Measurements from ENCODE around the gene C1orf74. TPM values are rescaled to one million over a fixed set of nuclear protein-coding genes. Genes with fewer than 3 reads are reported as not detected.

The C1orf74 gene
- polyA plus RNA-seq, 2 of the 4 experiments (the other 2 are of a cell fraction): 2.4 to 3.3 TPM

GRCh38 chr1:209766051-209766450, 18.3 kb downstream of the C1orf74 start:
- DNase-seq (ENCODE audit: low read depth in 1 of 2, low spot score in 1 of 2) (no peak), ATAC-seq (no peak), FAIRE-seq (no peak)
- Histone ChIP-seq H3K4me1 (no peaks in the 10 kb centered on the region), H3K4me2 (no peak overlapping the region), H3K4me3 (no peak overlapping the region), H3K27ac (no peak overlapping the region), H3K9me3 (no peaks in the 10 kb centered on the region)
- 31% methylated on average over 2 of the region's 2 CpGs for WGBS (ENCODE audit: missing lambda C conversion rate)
- ChIA-PET POLR2A (no interaction called here), CTCF (interaction anchor here (0.9 to 1.7 kb wide), 2 partner anchors 17 to 55 kb away, joined by 3 to 10 read pairs; no protein-coding TSS in a partner anchor)
- TF ChIP-seq GATA3 (IDR thresholded peaks at IDR 0.05; ENCODE audit: borderline replicate concordance) (no peak), ZSCAN20 (CRISPR knock-in tag; IDR thresholded peaks at IDR 0.05) (no peak), HES2 (IDR thresholded peaks at IDR 0.05) (no peak), MYC (IDR thresholded peaks at IDR 0.05; ENCODE audit: borderline replicate concordance, low read length) (no peak), RAD21 (conservative IDR thresholded peaks at IDR 0.05 in 1 of 2, IDR thresholded peaks at IDR 0.05 in 1 of 2) (no peak), RCOR1 (IDR thresholded peaks at IDR 0.05; ENCODE audit: low read depth, low read length) (no peak), POLR2AphosphoS2 (conservative IDR thresholded peaks at IDR 0.05; ENCODE audit: low read length) (no peak), HOXA7 (CRISPR knock-in tag; IDR thresholded peaks at IDR 0.05) (no peak), MAFK (IDR thresholded peaks at IDR 0.05; ENCODE audit: partially characterized antibody) (no peak), NFE2L2 (conservative IDR thresholded peaks at IDR 0.05; ENCODE audit: low read length) (no peak), TFCP2L1 (CRISPR knock-in tag; IDR thresholded peaks at IDR 0.05) (no peak), ZC3H11A (IDR thresholded peaks at IDR 0.05) (no peak), CHD4 (IDR thresholded peaks at IDR 0.05; ENCODE audit: borderline replicate concordance) (no peak), EP300 (IDR thresholded peaks at IDR 0.05) (no peak), FOXS1 (CRISPR knock-in tag; IDR thresholded peaks at IDR 0.05) (no peak), CBX2 (IDR thresholded peaks at IDR 0.05; ENCODE audit: borderline replicate concordance, low read depth) (no peak), ESRRA (IDR thresholded peaks at IDR 0.05; ENCODE audit: borderline replicate concordance, low read length) (no peak), TP53 (CRISPR knock-in tag; IDR thresholded peaks at IDR 0.05) (no peak), BCL3 (IDR thresholded peaks at IDR 0.05) (no peak)
- TF ChIP-seq, protein P1, sequence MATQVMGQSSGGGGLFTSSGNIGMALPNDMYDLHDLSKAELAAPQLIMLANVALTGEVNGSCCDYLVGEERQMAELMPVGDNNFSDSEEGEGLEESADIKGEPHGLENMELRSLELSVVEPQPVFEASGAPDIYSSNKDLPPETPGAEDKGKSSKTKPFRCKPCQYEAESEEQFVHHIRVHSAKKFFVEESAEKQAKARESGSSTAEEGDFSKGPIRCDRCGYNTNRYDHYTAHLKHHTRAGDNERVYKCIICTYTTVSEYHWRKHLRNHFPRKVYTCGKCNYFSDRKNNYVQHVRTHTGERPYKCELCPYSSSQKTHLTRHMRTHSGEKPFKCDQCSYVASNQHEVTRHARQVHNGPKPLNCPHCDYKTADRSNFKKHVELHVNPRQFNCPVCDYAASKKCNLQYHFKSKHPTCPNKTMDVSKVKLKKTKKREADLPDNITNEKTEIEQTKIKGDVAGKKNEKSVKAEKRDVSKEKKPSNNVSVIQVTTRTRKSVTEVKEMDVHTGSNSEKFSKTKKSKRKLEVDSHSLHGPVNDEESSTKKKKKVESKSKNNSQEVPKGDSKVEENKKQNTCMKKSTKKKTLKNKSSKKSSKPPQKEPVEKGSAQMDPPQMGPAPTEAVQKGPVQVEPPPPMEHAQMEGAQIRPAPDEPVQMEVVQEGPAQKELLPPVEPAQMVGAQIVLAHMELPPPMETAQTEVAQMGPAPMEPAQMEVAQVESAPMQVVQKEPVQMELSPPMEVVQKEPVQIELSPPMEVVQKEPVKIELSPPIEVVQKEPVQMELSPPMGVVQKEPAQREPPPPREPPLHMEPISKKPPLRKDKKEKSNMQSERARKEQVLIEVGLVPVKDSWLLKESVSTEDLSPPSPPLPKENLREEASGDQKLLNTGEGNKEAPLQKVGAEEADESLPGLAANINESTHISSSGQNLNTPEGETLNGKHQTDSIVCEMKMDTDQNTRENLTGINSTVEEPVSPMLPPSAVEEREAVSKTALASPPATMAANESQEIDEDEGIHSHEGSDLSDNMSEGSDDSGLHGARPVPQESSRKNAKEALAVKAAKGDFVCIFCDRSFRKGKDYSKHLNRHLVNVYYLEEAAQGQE (IDR thresholded peaks at IDR 0.05): no peak

GRCh38 chr1:209761011-209761635, 23.2 kb downstream of the C1orf74 start:
- DNase-seq (ENCODE audit: low read depth in 1 of 2, low spot score in 1 of 2): no peak
- ChIA-PET CTCF (interaction anchor here (0.7 to 3.2 kb wide), 6 partner anchors 9 to 1748 kb away, joined by 3 to 22 read pairs (median 3); no protein-coding TSS in a partner anchor), POLR2A (interaction anchor here (0.5 kb wide), 1 partner anchor 46 kb away, joined by 3 read pairs; no protein-coding TSS in a partner anchor)
- Histone ChIP-seq H3K4me3 (no peak overlapping the region), H3K4me1 (no peaks in the 10 kb centered on the region), H3K27ac (no peak overlapping the region), H3K9me3 (no peaks in the 10 kb centered on the region), H3K4me2 (no peak overlapping the region)
- no peak for ATAC-seq
- FAIRE-seq: no peak
- TF ChIP-seq RAD21 (conservative IDR thresholded peaks at IDR 0.05 in 1 of 2, IDR thresholded peaks at IDR 0.05 in 1 of 2): no peak
- no peak for TF ChIP-seq HDAC2 (IDR thresholded peaks at IDR 0.05)
- TF ChIP-seq CHD4 (IDR thresholded peaks at IDR 0.05; ENCODE audit: borderline replicate concordance): no peak
- no peak for TF ChIP-seq EHMT2 (IDR thresholded peaks at IDR 0.05; ENCODE audit: low read depth)
- no peak for TF ChIP-seq KDM5A (IDR thresholded peaks at IDR 0.05)
- no peak for TF ChIP-seq FOSB (CRISPR knock-in tag; IDR thresholded peaks at IDR 0.05)
- TF ChIP-seq BHLHE40 (IDR thresholded peaks at IDR 0.05; ENCODE audit: low read depth, low read length): no peak
- TF ChIP-seq MAX (IDR thresholded peaks at IDR 0.05): no peak
- TF ChIP-seq SMC3 (IDR thresholded peaks at IDR 0.05): no peak
- no peak for TF ChIP-seq TFCP2L1 (CRISPR knock-in tag; IDR thresholded peaks at IDR 0.05)
- TF ChIP-seq NFE2L2 (conservative IDR thresholded peaks at IDR 0.05; ENCODE audit: low read length): no peak
- TF ChIP-seq POLR2A (IDR thresholded peaks at IDR 0.05; ENCODE audit: low read length): no peak
- no peak for TF ChIP-seq CBX2 (IDR thresholded peaks at IDR 0.05; ENCODE audit: borderline replicate concordance, low read depth)
